HEK293 (cell line): ENCODE data around the gene KIF25.

Experiments
- CTCF ChIA-PET: fragments of 350-600 bp; formaldehyde crosslinking; extraction: SDS; loops from one replicate; lab custom pipeline; 2021; ENCODE audit warnings: antibody characterized with exemption; lab: Yijun Ruan, JAX
- POLR2A ChIA-PET: fragments of 300-600 bp; formaldehyde crosslinking; extraction: SDS; loops from one replicate; lab custom pipeline; 2020; ENCODE audit warnings: antibody characterized with exemption, inconsistent platforms; lab: Yijun Ruan, JAX
- H3K27ac ChIP-seq: fragments of 200-500 bp; sonication (Bioruptor generic); 2 replicates; pipeline ENCODE4 v1.5.1; 2014; ENCODE audit warnings: low read depth, low read length, control low read depth, inconsistent platforms; ENCODE audit errors: extremely low read depth
- H3K36me3 ChIP-seq, 2 experiments: fragments of 200-500 bp in 1 of 2; sonication (Bioruptor generic) in 1 of 2; 1 replicate in 1 of 2; 2 replicates in 1 of 2; pipeline ENCODE4 v1.5.1; 2014 to 2017; ENCODE audit warnings: inconsistent platforms in 2 of 2, low read length in 2 of 2; ENCODE audit not compliant: control insufficient read depth in 2 of 2, insufficient read depth in 1 of 2
- H3K4me1 ChIP-seq: fragments of 200-500 bp; sonication (Bioruptor generic); 2 replicates; pipeline ENCODE4 v1.5.1; 2014; ENCODE audit warnings: mild to moderate bottlenecking, low read length, inconsistent platforms; ENCODE audit not compliant: control insufficient read depth, insufficient read depth
- H3K4me3 ChIP-seq: 2 replicates; pipeline ENCODE4 v1.5.1; 2011; ENCODE audit warnings: low read depth, mild to moderate bottlenecking, control low read depth, low read length, moderate library complexity
- H3K9me3 ChIP-seq: fragments of 200-500 bp; sonication (Bioruptor generic); 2 replicates; pipeline ENCODE4 v1.5.1; 2014; ENCODE audit warnings: low read depth, low read length, inconsistent platforms; ENCODE audit not compliant: control insufficient read depth, insufficient read depth
- KLF8 ChIP-seq: fragments of 450-650 bp; formaldehyde crosslinking; IDR thresholded peaks from 2 replicates; pipeline ENCODE4 v1.5.1; 2016; ENCODE audit warnings: missing biosample characterization, missing genetic modification characterization
- OSR2 ChIP-seq: fragments of 450-650 bp; formaldehyde crosslinking; IDR thresholded peaks from 2 replicates; pipeline ENCODE4 v1.5.1; 2016; ENCODE audit warnings: missing biosample characterization, missing genetic modification characterization
- SALL2 ChIP-seq: fragments of 450-650 bp; formaldehyde crosslinking; IDR thresholded peaks from 2 replicates; pipeline ENCODE4 v1.5.0; 2017; ENCODE audit warnings: missing biosample characterization, mild to moderate bottlenecking, missing genetic modification characterization, borderline replicate concordance
- SCRT1 ChIP-seq: fragments of 450-650 bp; formaldehyde crosslinking; IDR thresholded peaks from 2 replicates; pipeline ENCODE4 v1.5.1; 2016; ENCODE audit warnings: missing biosample characterization, missing genetic modification characterization, borderline replicate concordance
- SCRT2 ChIP-seq: fragments of 450-650 bp; formaldehyde crosslinking; IDR thresholded peaks from 2 replicates; pipeline ENCODE4 v1.5.1; 2016; ENCODE audit warnings: missing biosample characterization, missing genetic modification characterization
- YY1 ChIP-seq: fragments of 450-650 bp; formaldehyde crosslinking; IDR thresholded peaks from 2 replicates; pipeline ENCODE4 v1.5.1; 2018; ENCODE audit warnings: missing biosample characterization, missing genetic modification characterization
- ZIC2 ChIP-seq: fragments of 450-650 bp; formaldehyde crosslinking; IDR thresholded peaks from 2 replicates; pipeline ENCODE4 v1.5.1; 2016; ENCODE audit warnings: missing biosample characterization, missing genetic modification characterization
- ZNF155 ChIP-seq: fragments of 450-650 bp; formaldehyde crosslinking; IDR thresholded peaks from 2 replicates; pipeline ENCODE4 v1.5.1; 2016; ENCODE audit warnings: missing biosample characterization, missing genetic modification characterization
- ZNF184 ChIP-seq: fragments of 450-650 bp; IDR thresholded peaks from 2 replicates; pipeline ENCODE4 v1.5.1; 2018; ENCODE audit warnings: missing biosample characterization, mild to moderate bottlenecking, missing genetic modification characterization
- ZNF350 ChIP-seq: fragments of 450-650 bp; formaldehyde crosslinking; IDR thresholded peaks from 2 replicates; pipeline ENCODE4 v1.5.0; 2017; ENCODE audit warnings: missing biosample characterization, mild to moderate bottlenecking, missing genetic modification characterization
- ZNF37A ChIP-seq: fragments of 450-650 bp; IDR thresholded peaks from 2 replicates; pipeline ENCODE4 v1.5.1; 2018; ENCODE audit warnings: missing biosample characterization, missing genetic modification characterization
- ZNF473 ChIP-seq: fragments of 450-650 bp; formaldehyde crosslinking; IDR thresholded peaks from 2 replicates; pipeline ENCODE4 v1.5.1; 2017; ENCODE audit warnings: missing biosample characterization, missing genetic modification characterization
- ZNF549 ChIP-seq: fragments of 450-650 bp; IDR thresholded peaks from 2 replicates; pipeline ENCODE4 v1.5.1; 2018; ENCODE audit warnings: missing biosample characterization, missing genetic modification characterization, mild to moderate bottlenecking, inconsistent platforms, moderate library complexity
- ZNF571 ChIP-seq: fragments of 450-650 bp; formaldehyde crosslinking; IDR thresholded peaks from 2 replicates; pipeline ENCODE4 v1.5.0; 2017; ENCODE audit warnings: missing biosample characterization, missing genetic modification characterization
- ZNF791 ChIP-seq: fragments of 450-650 bp; formaldehyde crosslinking; IDR thresholded peaks from 2 replicates; pipeline ENCODE4 v1.5.1; 2016; ENCODE audit warnings: missing biosample characterization, missing genetic modification characterization
- ZNF792 ChIP-seq: fragments of 450-650 bp; formaldehyde crosslinking; IDR thresholded peaks from 2 replicates; pipeline ENCODE4 v1.5.1; 2016; ENCODE audit warnings: missing biosample characterization, missing genetic modification characterization
- ZSCAN16 ChIP-seq: fragments of 450-650 bp; formaldehyde crosslinking; IDR thresholded peaks from 2 replicates; pipeline ENCODE4 v1.5.1; 2016; ENCODE audit warnings: missing biosample characterization, missing genetic modification characterization
- ZXDB ChIP-seq: fragments of 450-650 bp; formaldehyde crosslinking; IDR thresholded peaks from 2 replicates; pipeline ENCODE4 v1.5.1; 2016; ENCODE audit warnings: missing biosample characterization, missing genetic modification characterization
- TF ChIP-seq, protein P1 (sequence below): fragments of 450-650 bp; formaldehyde crosslinking; IDR thresholded peaks from 2 replicates; pipeline ENCODE4; 2016; ENCODE audit warnings: missing biosample characterization, missing genetic modification characterization
- TF ChIP-seq, protein P2 (sequence below): fragments of 450-650 bp; formaldehyde crosslinking; IDR thresholded peaks from 2 replicates; pipeline ENCODE4 v1.5.1; 2016; ENCODE audit warnings: missing biosample characterization, missing genetic modification characterization
- TF ChIP-seq, protein P3 (sequence below): fragments of 450-650 bp; formaldehyde crosslinking; IDR thresholded peaks from 2 replicates; pipeline ENCODE4 v1.5.1; 2017; ENCODE audit warnings: missing biosample characterization, mild to moderate bottlenecking, missing genetic modification characterization, moderate library complexity
- TF ChIP-seq, protein P4 (sequence below): fragments of 450-650 bp; formaldehyde crosslinking; conservative IDR thresholded peaks from 2 replicates; pipeline ENCODE4 v1.5.1; 2016; ENCODE audit warnings: low read depth, missing biosample characterization, missing genetic modification characterization

The KIF25 gene

DNA sequence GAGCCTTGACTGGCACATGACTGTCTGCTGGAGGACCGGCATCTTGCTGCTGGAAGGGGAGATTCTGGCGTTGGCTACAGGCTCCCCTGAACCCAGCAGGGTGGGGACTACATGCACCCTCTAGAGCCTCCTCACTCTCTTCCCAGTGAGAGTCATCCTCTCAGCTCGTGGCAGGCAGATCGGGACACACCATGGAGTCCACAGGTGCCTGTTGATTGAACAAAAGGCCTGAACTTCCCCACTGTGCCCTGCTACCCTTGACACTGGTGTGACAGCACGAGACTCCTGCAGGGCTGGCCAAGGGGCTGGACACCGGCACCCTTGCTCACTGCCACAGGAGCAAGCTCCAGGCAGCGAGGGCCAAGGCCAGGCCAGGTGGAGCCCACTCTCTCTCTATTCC is 73.3 kb downstream of the KIF25 start:
- Histone ChIP-seq H3K27ac (no peak overlapping the region), H3K9me3 (no peaks in the 10 kb centered on the region), H3K4me1 (no peaks in the 10 kb centered on the region), H3K4me3 (no peak overlapping the region), H3K36me3 (no peaks in the 10 kb centered on the region)
- ChIA-PET CTCF (no interaction called here), POLR2A (no interaction called here)
- TF ChIP-seq ZNF792 (tag by site-specific recombination) (no peak), ZNF155 (tag by site-specific recombination) (no peak), SCRT1 (tag by site-specific recombination) (peak; percentile 71), SCRT2 (tag by site-specific recombination) (peak; percentile 93), ZIC2 (tag by site-specific recombination) (peak; percentile 31; the same call in 1 of the 2 replicates)
- TF ChIP-seq, protein P1, sequence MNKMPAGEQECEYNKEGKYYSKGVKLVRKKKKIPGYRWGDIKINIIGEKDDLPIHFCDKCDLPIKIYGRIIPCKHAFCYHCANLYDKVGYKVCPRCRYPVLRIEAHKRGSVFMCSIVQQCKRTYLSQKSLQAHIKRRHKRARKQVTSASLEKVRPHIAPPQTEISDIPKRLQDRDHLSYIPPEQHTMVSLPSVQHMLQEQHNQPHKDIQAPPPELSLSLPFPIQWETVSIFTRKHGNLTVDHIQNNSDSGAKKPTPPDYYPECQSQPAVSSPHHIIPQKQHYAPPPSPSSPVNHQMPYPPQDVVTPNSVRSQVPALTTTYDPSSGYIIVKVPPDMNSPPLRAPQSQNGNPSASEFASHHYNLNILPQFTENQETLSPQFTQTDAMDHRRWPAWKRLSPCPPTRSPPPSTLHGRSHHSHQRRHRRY (tag by site-specific recombination), result no peak

DNA sequence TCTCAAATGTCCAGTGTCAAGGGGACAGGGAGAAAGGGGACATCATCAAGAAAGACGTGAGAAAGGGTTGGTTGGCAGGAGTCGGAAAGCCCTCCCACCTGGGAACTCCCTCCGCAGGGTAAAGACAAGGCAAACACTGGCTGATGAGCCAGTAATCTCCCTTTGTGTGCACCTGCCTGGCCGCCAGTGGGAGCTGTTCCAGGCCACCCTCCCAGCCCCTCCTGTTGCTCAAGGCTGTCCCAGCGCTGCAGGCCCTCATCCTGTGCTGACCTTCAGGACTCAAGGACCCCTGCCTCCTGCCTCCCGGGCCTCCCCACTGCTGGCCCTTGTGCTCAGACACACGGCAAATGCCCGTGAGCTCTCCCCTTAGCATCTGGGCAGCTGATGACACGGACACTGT is 74.1 kb downstream of the KIF25 start:
- no peaks in the 10 kb centered on the region for H3K9me3 ChIP-seq
- H3K4me3 ChIP-seq, result no peak overlapping the region
- no peak overlapping the region for H3K27ac ChIP-seq
- POLR2A ChIA-PET, result no interaction called here
- H3K4me1 ChIP-seq, result no peaks in the 10 kb centered on the region
- TF ChIP-seq ZNF184 (no peak), OSR2 (no peak), ZNF791 (tag by site-specific recombination) (no peak)
- TF ChIP-seq, all 188 proteins: peak for 0
- H3K36me3 ChIP-seq, result no peaks in the 10 kb centered on the region
- CTCF ChIA-PET, result interaction anchor here (1.0 kb wide), 1 partner anchor 19 kb away, joined by 5 read pairs; no protein-coding TSS in a partner anchor

DNA sequence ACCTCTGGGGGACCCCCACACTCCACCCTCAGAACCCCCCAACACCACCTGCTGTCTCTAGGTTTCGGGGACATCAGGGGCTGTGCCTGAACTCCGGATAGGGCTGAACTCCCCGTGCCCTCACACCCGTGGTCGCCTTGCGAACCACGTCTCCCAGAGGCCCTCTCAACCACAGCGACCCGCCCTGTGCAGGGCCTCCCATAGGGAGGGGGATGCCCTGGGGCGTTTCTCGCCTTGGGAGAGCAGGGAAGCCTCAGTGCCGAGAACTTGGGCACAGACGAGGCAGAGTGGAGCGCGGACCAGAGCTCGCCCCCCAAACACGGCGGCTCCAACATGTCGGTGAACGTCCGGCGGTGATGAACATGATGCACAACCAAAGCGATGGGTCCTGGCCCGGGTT is 74.8 kb downstream of the KIF25 start:
- H3K27ac ChIP-seq, result no peak overlapping the region
- H3K4me1 ChIP-seq, result no peaks in the 10 kb centered on the region
- no peaks in the 10 kb centered on the region for H3K36me3 ChIP-seq
- no peak overlapping the region for H3K4me3 ChIP-seq
- ChIA-PET POLR2A (no interaction called here), CTCF (interaction anchor here (1.0 kb wide), 1 partner anchor 19 kb away, joined by 5 read pairs; no protein-coding TSS in a partner anchor)
- H3K9me3 ChIP-seq, result no peaks in the 10 kb centered on the region
- no peak for TF ChIP-seq ZSCAN16
- no peak for TF ChIP-seq ZNF571 (tag by site-specific recombination)
- no peak for TF ChIP-seq ZNF37A
- TF ChIP-seq, protein P2, sequence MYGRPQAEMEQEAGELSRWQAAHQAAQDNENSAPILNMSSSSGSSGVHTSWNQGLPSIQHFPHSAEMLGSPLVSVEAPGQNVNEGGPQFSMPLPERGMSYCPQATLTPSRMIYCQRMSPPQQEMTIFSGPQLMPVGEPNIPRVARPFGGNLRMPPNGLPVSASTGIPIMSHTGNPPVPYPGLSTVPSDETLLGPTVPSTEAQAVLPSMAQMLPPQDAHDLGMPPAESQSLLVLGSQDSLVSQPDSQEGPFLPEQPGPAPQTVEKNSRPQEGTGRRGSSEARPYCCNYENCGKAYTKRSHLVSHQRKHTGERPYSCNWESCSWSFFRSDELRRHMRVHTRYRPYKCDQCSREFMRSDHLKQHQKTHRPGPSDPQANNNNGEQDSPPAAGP, result 0 out of 2 replicates have a peak, but pooled peaks have one; percentile 54

DNA sequence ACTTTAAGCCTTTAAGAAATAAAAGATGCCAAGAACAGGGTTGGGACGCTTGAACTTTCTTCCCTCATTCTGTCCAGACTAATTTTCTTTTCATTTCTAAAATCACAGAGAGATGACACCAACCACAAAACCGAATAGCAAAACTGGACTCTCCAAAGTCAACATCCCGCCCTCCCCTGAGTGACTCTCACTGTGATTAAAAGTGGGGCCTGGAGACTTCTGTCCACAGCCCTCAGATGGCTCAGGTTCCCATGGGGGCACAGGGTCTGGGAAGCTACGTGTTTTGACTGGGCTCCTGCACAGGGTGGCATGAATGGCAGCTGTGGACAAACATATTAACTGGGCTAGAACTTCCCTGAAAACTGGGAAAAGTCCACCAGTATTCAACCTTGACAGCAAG is 75.3 kb downstream of the KIF25 start:
- Histone ChIP-seq H3K9me3 (no peaks in the 10 kb centered on the region), H3K4me3 (no peak overlapping the region), H3K27ac (no peak overlapping the region), H3K4me1 (no peaks in the 10 kb centered on the region), H3K36me3 (no peaks in the 10 kb centered on the region)
- CTCF ChIA-PET, result no interaction called here
- POLR2A ChIA-PET, result no interaction called here
- TF ChIP-seq, protein P3, sequence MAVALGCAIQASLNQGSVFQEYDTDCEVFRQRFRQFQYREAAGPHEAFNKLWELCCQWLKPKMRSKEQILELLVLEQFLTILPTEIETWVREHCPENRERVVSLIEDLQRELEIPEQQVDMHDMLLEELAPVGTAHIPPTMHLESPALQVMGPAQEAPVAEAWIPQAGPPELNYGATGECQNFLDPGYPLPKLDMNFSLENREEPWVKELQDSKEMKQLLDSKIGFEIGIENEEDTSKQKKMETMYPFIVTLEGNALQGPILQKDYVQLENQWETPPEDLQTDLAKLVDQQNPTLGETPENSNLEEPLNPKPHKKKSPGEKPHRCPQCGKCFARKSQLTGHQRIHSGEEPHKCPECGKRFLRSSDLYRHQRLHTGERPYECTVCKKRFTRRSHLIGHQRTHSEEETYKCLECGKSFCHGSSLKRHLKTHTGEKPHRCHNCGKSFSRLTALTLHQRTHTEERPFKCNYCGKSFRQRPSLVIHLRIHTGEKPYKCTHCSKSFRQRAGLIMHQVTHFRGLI (tag by site-specific recombination), result no peak
- TF ChIP-seq, protein P4, sequence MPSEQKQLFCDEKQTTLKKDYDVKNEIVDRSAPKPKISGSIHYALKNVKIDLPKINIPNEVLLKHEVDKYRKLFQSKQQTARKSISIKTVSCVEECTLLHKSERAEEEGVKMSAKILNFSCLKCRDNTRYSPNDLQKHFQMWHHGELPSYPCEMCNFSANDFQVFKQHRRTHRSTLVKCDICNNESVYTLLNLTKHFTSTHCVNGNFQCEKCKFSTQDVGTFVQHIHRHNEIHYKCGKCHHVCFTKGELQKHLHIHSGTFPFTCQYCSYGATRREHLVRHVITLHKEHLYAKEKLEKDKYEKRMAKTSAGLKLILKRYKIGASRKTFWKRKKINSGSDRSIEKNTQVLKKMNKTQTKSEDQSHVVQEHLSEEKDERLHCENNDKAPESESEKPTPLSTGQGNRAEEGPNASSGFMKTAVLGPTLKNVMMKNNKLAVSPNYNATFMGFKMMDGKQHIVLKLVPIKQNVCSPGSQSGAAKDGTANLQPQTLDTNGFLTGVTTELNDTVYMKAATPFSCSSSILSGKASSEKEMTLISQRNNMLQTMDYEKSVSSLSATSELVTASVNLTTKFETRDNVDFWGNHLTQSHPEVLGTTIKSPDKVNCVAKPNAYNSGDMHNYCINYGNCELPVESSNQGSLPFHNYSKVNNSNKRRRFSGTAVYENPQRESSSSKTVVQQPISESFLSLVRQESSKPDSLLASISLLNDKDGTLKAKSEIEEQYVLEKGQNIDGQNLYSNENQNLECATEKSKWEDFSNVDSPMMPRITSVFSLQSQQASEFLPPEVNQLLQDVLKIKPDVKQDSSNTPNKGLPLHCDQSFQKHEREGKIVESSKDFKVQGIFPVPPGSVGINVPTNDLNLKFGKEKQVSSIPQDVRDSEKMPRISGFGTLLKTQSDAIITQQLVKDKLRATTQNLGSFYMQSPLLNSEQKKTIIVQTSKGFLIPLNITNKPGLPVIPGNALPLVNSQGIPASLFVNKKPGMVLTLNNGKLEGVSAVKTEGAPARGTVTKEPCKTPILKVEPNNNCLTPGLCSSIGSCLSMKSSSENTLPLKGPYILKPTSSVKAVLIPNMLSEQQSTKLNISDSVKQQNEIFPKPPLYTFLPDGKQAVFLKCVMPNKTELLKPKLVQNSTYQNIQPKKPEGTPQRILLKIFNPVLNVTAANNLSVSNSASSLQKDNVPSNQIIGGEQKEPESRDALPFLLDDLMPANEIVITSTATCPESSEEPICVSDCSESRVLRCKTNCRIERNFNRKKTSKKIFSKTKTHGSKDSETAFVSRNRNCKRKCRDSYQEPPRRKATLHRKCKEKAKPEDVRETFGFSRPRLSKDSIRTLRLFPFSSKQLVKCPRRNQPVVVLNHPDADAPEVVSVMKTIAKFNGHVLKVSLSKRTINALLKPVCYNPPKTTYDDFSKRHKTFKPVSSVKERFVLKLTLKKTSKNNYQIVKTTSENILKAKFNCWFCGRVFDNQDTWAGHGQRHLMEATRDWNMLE (tag by site-specific recombination), result no peak
- TF ChIP-seq ZXDB (tag by site-specific recombination) (no peak), SALL2 (no peak), ZNF473 (tag by site-specific recombination) (no peak), ZNF350 (tag by site-specific recombination) (no peak), ZNF549 (no peak), KLF8 (tag by site-specific recombination) (no peak), YY1 (tag by site-specific recombination) (no peak)
